ENCODE measurements around the gene KLF8. TPM values are rescaled to one million over a fixed set of nuclear protein-coding genes. Genes with fewer than 3 reads are reported as not detected.
A peak's percentile ranks its signal among the peaks of the same experiment; 100 is the strongest.

The KLF8 gene
- total and polyA plus RNA-seq, 7 donors: 0.99 to 5.0 (median 2.7) TPM

GRCh38 chrX:56268888-56269287 is 36.7 kb downstream of the KLF8 start:
- Histone ChIP-seq H3K9me3 (no peaks in the 10 kb centered on the region), H3K36me3 (ENCODE audit: insufficient read depth in 1 of 2, low read depth in 1 of 2) (peaks cover 0 to 8% of the 10 kb centered on the region in 2 donors), H3K27me3 (ENCODE audit: insufficient read depth in 3 of 3, low read length in 2 of 3) (no peaks in the 10 kb centered on the region), H3K4me1 (no peaks in the 10 kb centered on the region), H3K27ac (no peak overlapping the region), H3K4me3 (no peak overlapping the region)
- no peak for DNase-seq
- intact Hi-C loops (cut with DNase I): no loop called here
- 30 to 73% (median 50%) methylated on average over 1 of the region's 1 CpG for WGBS, 3 donors
- no peak for TF ChIP-seq CTCF (IDR thresholded peaks at IDR 0.05)
- no peak for ATAC-seq

GRCh38 chrX:56278692-56279091 is 46.5 kb downstream of the KLF8 start:
- ATAC-seq: no peak
- no peak for TF ChIP-seq CTCF (IDR thresholded peaks at IDR 0.05)
- no peaks in the 10 kb centered on the region for H3K36me3 ChIP-seq (ENCODE audit: insufficient read depth in 1 of 2, low read depth in 1 of 2)
- no peak for DNase-seq
- no peak overlapping the region for H3K4me3 ChIP-seq
- H3K27ac ChIP-seq: no peak overlapping the region
- 70 to 100% (median 92%) methylated on average over 1 of the region's 1 CpG for WGBS, 3 donors
- H3K27me3 ChIP-seq (ENCODE audit: insufficient read depth in 3 of 3, low read length in 2 of 3): peaks cover 0 to 6% (median 0%) of the 10 kb centered on the region in 3 donors
- no peaks in the 10 kb centered on the region for H3K4me1 ChIP-seq
- no peaks in the 10 kb centered on the region for H3K9me3 ChIP-seq
- intact Hi-C loops (cut with DNase I): no loop called here

- no peak for ATAC-seq
- H3K36me3 ChIP-seq (ENCODE audit: insufficient read depth in 1 of 2, low read depth in 1 of 2): peaks cover 0 to 9% of the 10 kb centered on the region in 2 donors
- no peak for DNase-seq
- intact Hi-C loops (cut with DNase I): loop anchor here in 1 of 2 donors (5.0 kb wide), 1 partner anchor 447 kb away; the partner anchor contains the start of gene NBDY
- H3K4me1 ChIP-seq: no peaks in the 10 kb centered on the region
- peaks cover 0 to 6% (median 0%) of the 10 kb centered on the region in 3 donors for H3K27me3 ChIP-seq (ENCODE audit: insufficient read depth in 3 of 3, low read length in 2 of 3)
- no peaks in the 10 kb centered on the region for H3K9me3 ChIP-seq
- no peak overlapping the region for H3K4me3 ChIP-seq
- no peak overlapping the region for H3K27ac ChIP-seq
- 51 to 82% (median 74%) methylated on average over 2 of the region's 2 CpGs for WGBS, 3 donors
- TF ChIP-seq CTCF (IDR thresholded peaks at IDR 0.05): no peak
Observed at GRCh38 chrX:56279863-56280262, 47.7 kb downstream of the KLF8 start.

GRCh38 chrX:56281789-56282188 is 49.6 kb downstream of the KLF8 start:
- TF ChIP-seq CTCF (IDR thresholded peaks at IDR 0.05): peak; percentile 21
- no peaks in the 10 kb centered on the region for H3K9me3 ChIP-seq
- no peak for ATAC-seq
- H3K27me3 ChIP-seq (ENCODE audit: insufficient read depth in 3 of 3, low read length in 2 of 3): peaks cover 0 to 12% (median 0%) of the 10 kb centered on the region in 3 donors
- H3K27ac ChIP-seq: no peak overlapping the region
- H3K4me3 ChIP-seq: no peak overlapping the region
- intact Hi-C loops (cut with DNase I): loop anchor here in 1 of 2 donors (5.0 kb wide), 1 partner anchor 446 kb away; the partner anchor contains the start of gene NBDY
- no peaks in the 10 kb centered on the region for H3K4me1 ChIP-seq
- peaks cover 0 to 18% of the 10 kb centered on the region in 2 donors for H3K36me3 ChIP-seq (ENCODE audit: insufficient read depth in 1 of 2, low read depth in 1 of 2)
- no peak for DNase-seq

- Histone ChIP-seq H3K27me3 (ENCODE audit: insufficient read depth in 3 of 3, low read length in 2 of 3) (peaks cover 0 to 17% (median 0%) of the 10 kb centered on the region in 3 donors), H3K4me3 (no peak overlapping the region), H3K9me3 (no peaks in the 10 kb centered on the region), H3K27ac (no peak overlapping the region), H3K36me3 (ENCODE audit: insufficient read depth in 1 of 2, low read depth in 1 of 2) (peaks cover 0 to 23% of the 10 kb centered on the region in 2 donors), H3K4me1 (no peaks in the 10 kb centered on the region)
- ATAC-seq: no peak
- intact Hi-C loops (cut with DNase I): loop anchor here in 1 of 2 donors (5.0 kb wide), 1 partner anchor 443 kb away; the partner anchor contains the start of gene NBDY
- DNase-seq: no peak
- 80 to 90% (median 89%) methylated on average over 13 of the region's 13 CpGs for WGBS, 3 donors
- TF ChIP-seq CTCF (IDR thresholded peaks at IDR 0.05): no peak
Observed at GRCh38 chrX:56284269-56284668, 52.1 kb downstream of the KLF8 start.

Measured in psoas muscle (tissue), 8 donors.